ENCODE measurements around the gene AAR2.

AAR2 gene

DNA sequence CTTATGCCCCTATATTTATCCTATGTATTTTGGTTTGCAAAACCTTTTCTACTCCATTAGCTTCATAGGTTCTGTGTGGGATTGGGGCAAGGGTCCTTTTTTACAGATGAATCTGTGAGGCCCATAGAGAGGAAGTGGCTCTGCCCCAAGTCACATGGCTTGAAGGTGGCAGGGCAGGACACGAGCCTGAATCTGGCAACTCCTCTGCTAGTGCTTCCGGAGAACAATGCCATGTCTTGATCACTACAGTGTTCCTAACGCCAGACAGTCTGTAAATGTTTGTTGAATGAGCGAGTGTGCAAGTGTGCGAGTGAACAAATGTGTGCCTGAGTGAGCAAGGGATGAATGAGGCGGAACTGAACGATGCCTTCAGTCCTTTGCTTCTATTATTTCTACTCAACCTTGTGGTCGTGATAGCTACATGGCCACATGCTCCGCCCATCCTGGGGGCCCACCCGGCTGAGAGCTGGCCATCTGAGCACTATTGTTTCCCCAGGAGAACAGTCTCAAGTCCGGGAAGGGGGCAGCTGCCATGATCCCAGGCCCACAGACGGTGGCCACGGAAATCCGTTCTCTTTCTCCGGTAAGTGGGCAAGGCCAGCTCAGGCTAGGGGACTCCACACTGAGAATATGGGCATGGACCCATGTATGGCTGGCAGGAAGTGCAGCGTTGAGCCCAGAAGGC is 17.8 kb upstream of the AAR2 start:
- no peak for DNase-seq (ENCODE audit: low read depth in 2 of 2)

- DNase-seq (ENCODE audit: low read depth in 2 of 2), result no peak
Measured at GRCh38 chr20:36219671-36220220, 16.5 kb upstream of the AAR2 start.

- no peak for DNase-seq (ENCODE audit: low read depth in 2 of 2)
Measured at GRCh38 chr20:36225666-36226065, 10.6 kb upstream of the AAR2 start.

- DNase-seq (ENCODE audit: low read depth in 2 of 2), result no peak
Measured at GRCh38 chr20:36228770-36229169, 7.5 kb upstream of the AAR2 start.

DNA sequence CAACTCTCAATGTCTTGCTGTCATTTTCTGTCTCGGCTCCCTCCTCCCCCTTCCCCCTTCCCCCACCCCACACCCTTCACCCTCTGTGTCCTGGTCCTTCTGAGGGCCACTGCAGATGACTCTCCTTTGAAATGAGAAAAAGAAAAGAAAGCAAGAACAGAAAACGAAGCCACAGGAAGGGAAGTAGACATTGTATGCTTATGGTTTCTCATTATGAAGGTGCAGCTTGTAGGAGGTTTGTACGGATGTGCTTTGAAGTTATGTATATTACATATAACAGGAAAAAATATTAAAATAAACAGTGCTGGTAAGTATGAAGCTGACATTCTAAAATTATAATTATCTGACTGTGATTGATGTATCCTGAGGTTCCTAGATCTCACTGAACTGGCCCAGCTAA is 6.3 kb upstream of the AAR2 start:
- no peak for DNase-seq (ENCODE audit: low read depth in 2 of 2)

DNA sequence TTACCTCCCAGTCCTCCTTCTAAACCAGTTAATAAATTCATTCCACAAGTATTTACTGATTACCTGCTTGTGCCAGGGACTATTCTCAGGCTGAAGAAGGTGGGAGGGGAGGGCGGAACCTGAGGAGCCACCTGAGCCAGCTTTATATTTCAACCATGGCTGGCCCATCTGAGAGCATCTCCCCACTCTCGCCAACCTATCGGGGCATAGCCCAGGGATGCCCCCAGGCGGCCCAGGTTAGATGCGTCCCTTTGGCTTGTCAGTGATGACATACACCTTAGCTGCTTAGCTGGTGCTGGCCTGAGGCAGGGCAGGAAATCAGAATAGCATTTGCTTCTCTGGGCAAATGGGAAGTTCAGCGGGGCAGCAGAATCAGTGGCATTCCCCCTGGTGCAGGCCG is 4.9 kb upstream of the AAR2 start:
- DNase-seq (ENCODE audit: low read depth in 2 of 2), result no peak

- no peak for DNase-seq (ENCODE audit: low read depth in 2 of 2)
Measured at GRCh38 chr20:36234771-36235320, 1.4 kb upstream of the AAR2 start.

GRCh38 chr20:36236786-36237121 is 476 bp downstream of the AAR2 start:
- DNase-seq (ENCODE audit: low read depth in 2 of 2), result no peak

DNA sequence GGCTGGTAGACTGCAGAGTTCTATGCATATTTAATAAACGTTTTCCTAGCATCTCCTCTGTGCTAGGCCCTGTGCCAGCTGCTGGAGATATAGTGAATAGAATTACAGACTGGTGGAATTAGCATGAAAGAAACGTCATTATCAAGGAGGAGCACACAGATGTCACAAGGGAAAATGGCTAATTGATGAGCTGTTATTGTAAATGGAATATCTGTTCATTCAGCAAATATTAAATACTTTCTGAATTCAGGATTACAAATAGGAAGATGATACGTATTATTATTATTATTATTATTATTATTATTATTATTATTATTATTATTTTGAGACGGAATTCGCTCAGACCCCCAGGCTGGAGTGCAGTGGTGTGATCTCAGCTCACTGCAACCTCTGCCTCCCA is 1.2 kb downstream of the AAR2 start:
- no peak for DNase-seq (ENCODE audit: low read depth in 2 of 2)

- no peak for DNase-seq (ENCODE audit: low read depth in 2 of 2)
Measured at GRCh38 chr20:36238153-36238552, 1.9 kb downstream of the AAR2 start.

- DNase-seq (ENCODE audit: low read depth in 2 of 2), result no peak
Measured at GRCh38 chr20:36238760-36239159, 2.5 kb downstream of the AAR2 start.

- no peak for DNase-seq (ENCODE audit: low read depth in 2 of 2)
Measured at GRCh38 chr20:36240076-36240475, 3.8 kb downstream of the AAR2 start.

- no peak for DNase-seq (ENCODE audit: low read depth in 2 of 2)
Measured at GRCh38 chr20:36241678-36242077, 5.4 kb downstream of the AAR2 start.

DNA sequence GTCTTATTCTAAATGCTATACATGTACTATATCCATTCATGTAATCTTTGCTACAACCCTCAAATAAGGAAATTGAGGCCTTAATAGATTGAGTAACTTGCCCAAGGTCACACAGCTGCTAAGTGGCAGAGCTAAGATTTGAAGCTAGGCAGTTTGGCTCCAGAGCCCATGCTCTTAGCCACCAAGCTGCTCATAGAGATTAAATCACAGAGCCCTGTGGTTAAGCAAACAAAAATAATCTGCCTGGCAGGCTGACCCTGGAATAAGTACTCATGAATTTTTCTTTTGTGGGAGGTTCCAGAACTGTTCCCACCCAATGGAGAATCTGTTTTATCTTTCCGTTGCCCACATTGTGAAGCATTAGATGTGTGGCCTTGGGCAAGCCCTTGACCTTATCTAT is 7.4 kb downstream of the AAR2 start:
- no peak for DNase-seq (ENCODE audit: low read depth in 2 of 2)

GRCh38 chr20:36246401-36246800 is 10.1 kb downstream of the AAR2 start:
- DNase-seq (ENCODE audit: low read depth in 2 of 2), result no peak

DNA sequence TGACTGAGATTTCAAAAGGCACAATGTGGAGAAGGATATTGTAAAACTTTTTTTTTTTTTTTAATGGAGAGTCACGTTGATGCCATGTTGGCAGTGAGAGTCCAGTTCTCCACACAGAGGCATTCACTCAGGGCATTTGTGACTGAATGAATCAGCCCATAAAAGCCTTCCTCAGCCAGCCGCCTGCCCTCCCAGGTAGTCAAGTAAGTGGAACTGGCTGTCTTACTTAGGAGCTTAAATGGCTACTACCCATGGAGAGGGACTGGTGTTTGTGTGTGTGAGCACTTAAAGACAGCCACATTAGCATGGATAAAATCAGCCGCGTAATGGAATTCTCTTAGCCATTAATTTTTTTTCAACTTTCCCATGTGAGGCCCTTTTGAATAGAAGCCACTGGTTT is 12.6 kb downstream of the AAR2 start:
- DNase-seq (ENCODE audit: low read depth in 2 of 2), result no peak

DNA sequence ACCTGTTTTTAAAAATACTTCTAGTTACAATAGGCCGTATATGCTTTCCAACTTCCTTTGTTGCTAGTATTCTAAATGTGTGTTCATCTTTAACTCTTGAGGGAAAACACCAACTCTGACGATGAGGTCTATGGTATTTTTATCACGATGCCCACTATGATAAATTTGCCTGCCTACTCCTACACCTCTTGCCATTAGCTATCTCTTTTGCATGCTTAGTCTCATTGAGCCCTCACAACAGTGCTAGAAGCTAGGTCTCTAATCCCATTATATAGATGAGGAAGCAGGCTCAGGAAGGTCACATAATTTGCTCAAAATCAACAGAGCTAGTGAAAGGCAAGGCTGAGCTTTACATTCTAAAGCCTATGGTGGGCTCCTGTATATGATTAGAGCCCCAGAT is 13.2 kb downstream of the AAR2 start:
- DNase-seq (ENCODE audit: low read depth in 2 of 2), result no peak

- no peak for DNase-seq (ENCODE audit: low read depth in 2 of 2)
Measured at GRCh38 chr20:36251426-36251825, 15.1 kb downstream of the AAR2 start.

GRCh38 chr20:36252511-36252910 is 16.2 kb downstream of the AAR2 start:
- DNase-seq (ENCODE audit: low read depth in 2 of 2), result no peak

GRCh38 chr20:36253036-36253435 is 16.8 kb downstream of the AAR2 start:
- DNase-seq (ENCODE audit: low read depth in 2 of 2), result no peak

- no peak for DNase-seq (ENCODE audit: low read depth in 2 of 2)
Measured at GRCh38 chr20:36254076-36254475, 17.8 kb downstream of the AAR2 start.

DNA sequence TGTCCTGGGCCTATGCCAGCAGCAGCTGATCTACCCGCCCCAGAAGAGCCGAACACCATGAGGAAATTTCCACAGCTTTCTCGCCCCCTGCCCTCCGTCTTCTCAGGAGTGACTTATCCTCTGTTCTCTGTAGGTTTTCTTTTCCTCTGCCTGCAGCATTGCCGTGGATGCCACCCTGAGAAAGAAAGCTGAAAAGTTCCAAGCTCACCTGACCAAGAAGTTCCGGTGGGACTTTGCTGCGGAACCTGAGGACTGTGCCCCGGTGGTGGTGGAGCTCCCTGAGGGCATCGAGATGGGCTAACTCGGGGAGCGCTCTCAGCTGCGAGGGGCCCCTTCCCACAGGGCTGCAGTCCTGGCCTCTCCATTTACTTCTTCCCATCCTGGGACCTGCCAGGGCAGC is 19.2 kb downstream of the AAR2 start:
- no peak for DNase-seq (ENCODE audit: low read depth in 2 of 2)

DNA sequence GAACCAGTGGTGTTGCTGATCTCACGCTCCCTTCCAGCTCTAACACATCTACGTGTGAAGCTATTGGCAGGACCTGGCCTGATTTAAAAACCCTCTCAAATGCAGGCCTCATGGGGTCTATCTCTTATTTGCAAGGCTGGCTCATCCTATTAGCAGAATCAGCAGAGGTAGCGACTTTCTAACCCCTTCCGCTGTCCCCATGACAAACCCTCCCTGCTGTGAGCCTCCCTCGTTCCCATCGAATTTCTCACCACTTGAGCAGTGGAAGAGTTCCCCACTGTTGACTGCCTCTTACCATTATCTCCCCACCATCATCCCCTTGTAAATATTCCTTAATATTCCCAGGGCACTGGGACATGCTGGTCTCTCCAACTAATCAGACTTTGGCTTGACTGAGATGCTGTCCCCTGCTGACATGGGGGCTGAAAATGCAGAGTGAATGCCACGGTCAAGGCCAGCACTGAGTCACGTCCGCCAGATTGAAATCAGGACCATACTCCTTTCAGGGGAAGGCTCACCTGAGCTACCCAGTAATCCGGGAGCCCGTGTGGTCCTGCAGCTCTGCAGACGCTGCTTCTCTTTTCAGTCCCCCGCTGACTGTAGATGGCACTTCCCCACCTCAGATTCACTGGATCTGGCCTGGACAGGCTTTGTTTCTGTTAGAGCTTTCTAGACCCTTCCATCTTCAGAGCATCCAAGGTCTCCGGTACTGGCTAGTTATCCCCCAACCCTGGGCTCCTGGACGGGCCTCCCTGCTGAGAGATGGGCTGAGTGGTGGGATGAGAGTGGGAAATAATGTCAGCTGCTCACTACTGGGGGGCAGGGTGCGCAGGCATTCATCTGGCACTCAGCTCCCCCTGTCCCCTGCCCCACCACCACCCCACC is 23.1 kb downstream of the AAR2 start:
- no peak for DNase-seq (ENCODE audit: low read depth in 2 of 2)
